HK-2 (cell line): ENCODE data around the gene ALPK1.
"Not testable (repeated sequence)": the region's sequence is repeated elsewhere in the genome, so short reads cannot be mapped to it uniquely, and the experiment has no call there.

Source experiments
- DNase-seq: peaks from one replicate; pipeline ENCODE4 v3.0.0-alpha.2; 2018; ENCODE audit not compliant: unreplicated experiment

Gene ALPK1

DNA sequence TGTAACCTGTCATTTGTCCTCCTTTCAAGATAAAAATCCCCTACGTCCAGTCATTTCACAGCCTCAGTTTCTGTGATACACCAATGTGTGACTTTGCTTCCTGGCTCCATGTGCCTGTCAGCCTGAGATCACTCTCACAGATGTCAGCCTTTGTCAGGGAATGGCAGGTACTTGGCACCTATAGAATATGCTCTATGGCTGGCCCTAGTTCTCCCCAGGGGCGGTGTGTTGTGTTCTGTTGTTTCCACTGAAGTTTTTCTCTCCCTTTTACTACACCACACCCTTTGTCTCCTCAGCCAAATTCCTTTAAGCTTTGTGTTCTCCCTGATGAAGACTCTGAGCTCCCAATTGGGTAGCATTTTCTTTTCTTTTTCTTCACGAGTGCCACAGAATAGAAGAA lies 81.7 kb downstream of the ALPK1 start:
- DNase-seq: no peak

DNA sequence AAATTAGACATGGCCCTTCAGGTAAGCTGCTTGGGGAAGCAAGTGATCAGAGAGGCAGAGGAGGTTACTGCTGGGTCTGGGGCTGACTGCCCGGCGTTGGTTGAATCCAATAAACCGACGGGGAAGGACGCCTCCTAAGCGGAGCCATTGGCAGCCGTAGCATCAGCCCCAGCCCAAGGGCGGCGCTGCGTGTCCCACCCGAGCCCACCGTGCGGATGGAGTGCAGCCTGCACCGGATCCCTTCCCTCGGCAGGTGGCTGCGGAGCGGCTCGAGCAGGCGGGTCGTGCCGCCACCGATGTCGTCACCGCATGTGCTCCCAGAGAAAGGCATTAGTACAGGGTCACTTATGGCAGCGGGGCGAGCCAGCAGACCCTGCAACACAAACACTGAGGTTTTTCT lies 82.1 kb downstream of the ALPK1 start:
- no peak for DNase-seq

DNA sequence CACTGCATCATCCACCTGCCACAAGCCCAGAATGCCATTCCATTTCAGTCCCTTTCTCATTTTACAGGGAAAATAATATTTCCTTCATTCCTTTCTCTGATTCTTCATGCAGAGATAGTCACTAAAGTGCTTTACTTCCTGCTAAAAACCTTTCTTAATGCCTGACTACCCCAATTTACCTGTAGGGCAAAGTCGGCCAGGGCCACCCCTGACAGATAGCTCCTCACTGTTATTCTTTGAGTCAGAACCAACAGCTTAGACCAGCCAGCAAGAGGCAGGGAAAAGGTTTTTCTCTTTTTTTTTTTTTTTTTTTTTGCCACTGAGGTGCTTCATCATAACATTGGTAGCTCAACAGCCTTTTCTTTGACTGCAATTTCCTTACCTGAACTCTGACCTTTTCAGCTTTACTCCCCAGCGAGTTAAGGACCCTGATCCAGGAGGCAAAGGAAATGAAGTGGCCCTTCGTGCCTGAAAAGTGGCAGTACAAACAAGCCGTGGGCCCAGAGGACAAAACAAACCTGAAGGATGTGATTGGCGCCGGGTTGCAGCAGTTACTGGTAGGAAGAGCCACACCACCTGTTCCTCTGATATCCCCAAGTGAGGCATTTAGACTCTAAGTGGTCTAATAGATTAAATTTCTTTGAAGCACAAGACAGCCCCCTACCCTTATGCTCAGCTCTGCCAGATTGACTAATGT lies 85.0 kb downstream of the ALPK1 start:
- DNase-seq: no peak

DNA sequence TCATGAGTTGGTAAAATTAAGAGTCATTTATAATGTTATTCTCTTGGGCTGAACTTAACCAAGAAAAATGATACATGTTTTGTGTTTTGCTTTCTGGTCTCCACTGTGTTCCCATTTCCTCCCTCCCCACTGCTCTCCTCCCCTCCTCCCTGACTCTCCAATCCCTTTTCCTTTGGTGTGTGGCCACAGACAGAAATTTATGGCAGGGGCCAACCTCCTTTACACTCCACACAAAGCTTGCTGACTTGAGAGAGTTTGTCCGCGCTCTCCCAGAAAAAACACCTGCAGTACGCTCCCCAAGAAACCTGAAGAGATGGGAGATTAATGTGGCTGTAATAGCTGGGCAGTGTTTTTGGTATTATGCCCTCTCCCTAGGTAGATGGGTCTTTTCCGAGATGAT lies 88.9 kb downstream of the ALPK1 start:
- no peak for DNase-seq

DNA sequence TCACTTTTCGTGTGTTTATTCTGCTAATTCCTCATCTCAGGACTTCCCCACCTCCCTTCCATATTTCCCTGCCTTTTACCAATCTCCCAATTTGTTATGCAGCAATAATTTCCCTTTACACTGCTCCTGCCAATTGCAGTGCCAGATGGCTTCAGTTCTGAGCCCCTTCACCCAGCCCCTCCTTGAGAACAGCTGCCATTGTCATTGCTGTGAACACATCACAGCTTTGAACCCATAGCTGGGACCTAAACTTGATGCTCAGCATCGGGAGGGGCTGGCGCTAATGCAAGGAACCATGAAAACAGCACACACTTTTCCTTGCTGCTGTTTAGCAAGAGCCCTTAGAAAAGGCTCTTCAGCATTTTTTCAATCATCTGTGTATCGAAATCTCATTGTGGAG lies 104.9 kb downstream of the ALPK1 start:
- no peak for DNase-seq

DNA sequence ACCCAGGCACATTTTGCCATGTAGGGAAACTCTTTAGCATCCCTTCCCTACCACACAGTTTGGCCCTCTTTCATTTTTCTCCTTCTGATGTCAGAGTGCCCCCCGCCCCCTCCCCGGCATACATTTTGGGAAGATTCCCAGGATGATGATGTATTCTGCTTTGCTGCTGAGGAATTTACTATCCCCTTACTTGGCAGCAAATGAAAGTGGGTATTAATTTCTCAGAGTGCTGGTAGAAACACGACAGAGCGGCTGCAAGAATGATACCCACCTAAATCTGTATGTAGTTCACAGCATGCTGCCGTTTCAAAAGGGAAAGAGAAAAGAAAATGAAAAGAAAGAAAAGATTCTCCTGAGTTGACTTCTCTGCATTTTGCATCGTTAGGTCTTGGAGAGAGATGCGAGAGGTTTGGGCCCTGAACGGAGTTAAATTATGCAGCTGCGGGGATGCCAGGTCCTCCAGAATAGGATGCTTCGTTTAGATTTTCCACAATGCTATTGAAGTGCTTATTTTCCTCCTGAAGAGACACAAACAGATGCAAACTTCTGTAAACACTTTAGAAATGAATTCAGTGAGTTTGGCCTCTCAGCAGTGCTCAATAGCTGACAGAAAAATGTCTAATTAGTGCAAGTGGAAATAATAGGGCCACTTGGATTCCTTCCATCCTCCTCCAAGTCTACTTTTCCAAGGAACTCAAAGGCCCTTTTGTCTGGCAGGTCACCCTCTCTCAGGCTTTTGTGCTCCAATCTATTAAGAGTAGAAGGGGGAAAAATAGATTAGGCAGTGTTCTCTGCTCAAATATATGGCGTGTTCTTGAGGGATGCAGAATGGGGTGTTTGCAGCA lies 106.2 kb downstream of the ALPK1 start:
- DNase-seq: no peak

DNA sequence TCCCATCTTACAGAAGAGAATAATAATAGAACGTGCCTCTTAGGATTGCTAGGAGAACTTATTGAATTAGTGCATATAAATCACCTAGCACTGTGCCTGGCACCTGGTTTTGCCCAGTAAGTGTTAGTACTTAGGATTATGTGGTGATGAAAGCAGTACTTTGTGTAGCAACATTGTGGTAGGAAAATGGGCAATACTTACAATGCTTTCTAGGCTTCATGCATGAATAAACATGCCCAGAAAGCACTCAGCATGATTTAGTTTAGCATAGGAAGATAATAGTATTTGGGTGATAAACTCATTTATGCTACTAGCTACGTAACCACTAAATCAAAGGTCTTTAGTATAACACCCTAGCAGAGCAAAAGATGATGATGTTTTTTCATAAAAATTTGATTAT lies 113.2 kb downstream of the ALPK1 start:
- DNase-seq: no peak

DNA sequence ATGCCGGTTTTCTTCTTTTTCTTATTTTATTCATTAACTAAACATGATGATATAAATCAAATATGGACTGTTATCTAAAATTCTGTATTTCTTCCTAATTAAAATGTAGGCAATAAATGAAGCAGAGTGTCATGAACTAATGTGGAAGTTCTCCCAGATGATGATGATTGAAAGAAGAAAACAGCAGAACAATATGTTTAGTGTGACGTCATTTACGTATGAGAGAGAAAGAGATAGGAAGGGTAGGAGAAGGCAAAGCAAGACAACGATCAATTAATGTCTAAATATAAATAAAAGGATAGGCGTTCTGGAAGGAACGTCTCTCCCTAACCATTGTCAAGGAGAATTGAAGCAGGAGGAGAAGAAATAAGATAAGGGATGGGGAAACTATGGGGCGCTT lies 113.6 kb downstream of the ALPK1 start:
- no peak for DNase-seq

DNA sequence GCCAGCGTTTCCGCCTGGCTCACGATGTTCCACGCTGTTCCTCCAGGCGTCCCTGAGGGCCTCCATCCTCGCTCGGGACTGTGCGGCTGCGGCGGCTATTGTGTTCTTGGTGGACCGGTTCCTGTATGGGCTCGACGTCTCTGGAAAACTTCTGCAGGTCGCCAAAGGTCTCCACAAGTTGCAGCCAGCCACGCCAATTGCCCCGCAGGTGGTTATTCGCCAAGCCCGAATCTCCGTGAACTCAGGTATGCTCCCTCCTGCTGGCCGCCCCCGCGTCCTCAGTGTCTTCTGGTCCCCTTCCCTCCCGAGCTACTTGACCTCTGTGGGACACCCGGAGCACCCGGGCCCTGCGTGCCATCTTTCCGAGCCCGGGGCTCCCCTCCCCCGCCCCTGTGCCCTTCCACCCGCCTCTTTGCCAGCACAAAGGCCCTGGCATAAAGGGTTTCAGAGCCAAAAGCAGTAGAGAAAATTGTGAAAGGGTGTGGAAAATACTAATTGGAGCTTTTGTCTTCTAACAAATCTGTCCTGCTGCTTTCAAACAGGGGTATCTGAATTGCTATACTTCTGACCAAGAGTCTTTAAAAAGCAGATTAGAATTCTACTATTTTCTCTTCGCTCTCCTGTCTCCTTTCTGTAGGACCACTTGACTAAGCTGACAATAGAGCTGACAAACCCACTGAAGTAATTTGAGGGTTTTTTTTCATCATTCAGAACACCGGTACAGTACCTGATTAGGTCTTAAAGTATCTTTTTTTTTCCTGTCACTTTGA lies 114.8 kb downstream of the ALPK1 start:
- no peak for DNase-seq

DNA sequence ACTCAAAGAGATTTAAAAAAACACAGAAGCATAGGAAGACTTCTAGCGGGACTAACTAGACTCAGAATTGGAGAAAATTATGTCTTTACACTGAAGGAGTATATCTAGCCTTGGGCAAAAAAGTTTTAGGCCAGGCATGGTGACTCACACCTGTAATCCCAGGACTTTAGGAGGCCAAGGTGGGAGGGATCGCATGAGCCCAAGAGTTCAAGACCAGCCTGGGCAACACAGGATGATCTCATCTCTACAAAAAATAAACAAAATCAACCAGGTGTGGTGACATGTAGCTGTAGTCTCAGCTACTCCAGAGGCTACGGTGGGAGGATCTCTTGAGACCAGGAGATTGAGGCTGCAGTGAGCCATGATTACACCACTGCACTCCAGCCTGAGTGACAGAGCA lies 119.3 kb downstream of the ALPK1 start:
- DNase-seq: no peak

DNA sequence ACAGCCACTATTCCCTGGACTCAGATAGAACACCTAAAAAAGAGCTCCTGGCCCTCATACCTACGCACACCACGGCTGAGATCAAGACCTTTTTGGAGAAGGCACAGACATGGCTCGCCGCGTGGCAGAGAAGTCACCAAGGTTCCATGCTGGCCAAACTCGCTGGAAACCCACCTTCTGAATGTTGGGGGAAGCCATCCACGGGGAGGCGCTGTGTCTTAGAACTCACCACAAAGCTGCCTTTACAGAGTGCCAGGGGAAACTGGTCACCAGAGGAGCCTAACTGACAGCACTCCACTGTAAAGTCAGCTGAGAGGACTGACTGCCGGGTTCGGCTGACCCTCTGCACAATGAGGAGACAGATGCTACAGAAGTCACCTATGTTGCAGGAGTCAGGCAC lies 120.9 kb downstream of the ALPK1 start:
- no peak for DNase-seq

DNA sequence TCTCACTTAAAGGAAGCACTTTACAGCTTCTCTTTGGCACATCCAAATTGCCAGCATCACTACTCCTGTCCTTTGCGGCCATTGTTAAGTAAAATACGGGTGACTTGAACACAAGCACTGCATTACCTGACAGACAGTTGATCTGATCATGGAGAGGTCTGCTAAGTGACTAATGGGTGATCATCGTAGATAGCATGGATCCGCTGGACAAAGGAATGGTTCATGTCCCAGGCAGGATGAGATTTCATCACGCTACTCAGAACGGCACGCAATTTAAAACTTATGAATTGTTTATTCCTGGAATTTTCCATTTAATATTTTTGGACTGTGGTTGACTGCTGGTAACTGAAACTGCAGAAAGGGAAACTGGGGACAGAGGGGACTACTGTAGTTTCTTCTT lies 124.7 kb downstream of the ALPK1 start:
- no peak for DNase-seq

DNA sequence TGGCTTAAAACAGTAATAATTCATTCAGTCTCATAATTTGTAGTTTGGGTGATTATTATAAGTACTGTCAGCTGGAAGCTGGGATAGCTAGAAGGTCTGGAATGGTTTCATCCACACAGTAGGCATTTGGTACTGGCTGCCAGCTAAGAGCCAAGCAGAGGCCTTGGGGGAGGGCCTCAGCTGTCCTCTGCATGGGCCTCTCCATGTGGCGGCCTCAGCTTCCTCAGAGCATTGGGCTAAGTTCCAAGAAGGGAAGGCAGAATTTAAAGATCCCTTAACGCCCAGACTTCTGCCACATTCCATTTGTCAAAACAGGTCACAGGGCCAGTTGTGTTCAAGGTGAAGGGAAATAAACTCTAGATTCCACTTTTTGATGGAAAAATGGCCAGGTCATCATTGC lies 125.5 kb downstream of the ALPK1 start:
- DNase-seq: no peak

DNA sequence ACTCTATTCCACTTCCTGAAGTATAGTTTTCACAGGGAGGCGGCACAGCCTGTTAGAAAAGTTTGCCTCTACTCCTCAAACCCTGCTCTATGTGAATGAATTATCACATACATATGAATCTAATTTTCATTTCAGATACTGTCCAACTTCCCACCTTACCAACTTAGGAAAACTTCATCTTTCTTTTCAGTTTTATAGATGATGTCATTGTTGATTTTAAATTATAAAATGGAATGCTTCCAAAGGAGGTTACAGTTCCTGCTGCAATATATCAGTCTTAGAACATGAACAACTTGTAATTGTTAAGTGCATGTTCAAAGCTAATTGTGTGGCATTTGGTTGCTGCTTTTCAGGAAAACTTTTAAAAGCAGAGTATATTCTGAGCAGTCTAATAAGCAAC lies 126.4 kb downstream of the ALPK1 start:
- no peak for DNase-seq

DNA sequence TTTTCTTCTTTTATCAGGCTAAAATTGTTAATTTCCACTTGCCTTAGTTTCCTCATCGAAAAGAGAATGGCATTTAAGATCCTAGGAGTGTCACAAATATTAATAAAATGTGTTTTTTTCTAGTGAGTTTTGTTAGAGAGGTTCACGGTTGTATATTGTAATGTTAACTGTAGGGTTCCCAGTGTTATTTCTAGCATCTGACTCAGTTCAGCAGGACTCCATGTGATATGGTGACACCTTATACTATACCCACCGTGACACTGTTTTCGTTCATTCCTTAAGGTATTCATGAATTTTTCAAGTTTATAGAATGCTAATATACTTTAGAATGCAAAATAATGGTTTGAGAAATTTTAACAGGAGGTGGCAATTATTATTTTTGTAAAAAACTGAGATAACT lies 128.7 kb downstream of the ALPK1 start:
- DNase-seq: no peak

DNA sequence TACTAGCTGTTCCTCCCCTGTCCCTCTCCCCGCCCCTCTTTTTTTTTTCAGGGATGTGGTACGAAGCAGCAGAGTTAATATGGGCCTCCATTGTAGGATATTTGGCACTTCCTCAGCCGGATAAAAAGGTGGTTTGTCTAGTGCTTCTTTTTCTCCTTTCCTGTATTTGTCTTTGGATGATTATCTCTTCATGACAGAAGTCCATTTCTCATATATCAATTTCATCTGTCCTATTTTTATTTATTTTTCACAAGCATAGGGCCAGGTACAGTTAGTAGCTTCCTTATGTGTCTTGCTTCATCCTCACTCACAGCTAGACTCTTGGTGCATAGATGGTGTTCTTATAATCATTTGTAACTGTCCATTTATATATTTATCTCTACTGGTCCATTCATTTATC lies 129.2 kb downstream of the ALPK1 start:
- DNase-seq: no peak

DNA sequence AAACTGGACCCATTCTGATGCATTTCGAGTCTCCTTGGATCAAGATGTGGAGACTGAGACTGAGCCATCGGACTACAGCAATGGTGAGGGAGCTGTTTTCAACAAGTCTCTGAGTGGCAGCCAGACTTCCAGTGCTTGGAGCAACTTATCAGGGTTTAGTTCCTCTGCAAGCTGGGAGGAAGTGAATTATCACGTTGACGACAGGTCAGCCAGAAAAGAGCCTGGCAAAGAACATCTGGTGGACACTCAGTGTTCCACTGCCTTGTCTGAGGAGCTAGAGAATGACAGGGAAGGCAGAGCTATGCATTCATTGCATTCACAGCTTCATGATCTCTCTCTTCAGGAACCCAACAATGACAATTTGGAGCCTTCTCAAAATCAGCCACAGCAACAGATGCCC lies 134.0 kb downstream of the ALPK1 start:
- no peak for DNase-seq

DNA sequence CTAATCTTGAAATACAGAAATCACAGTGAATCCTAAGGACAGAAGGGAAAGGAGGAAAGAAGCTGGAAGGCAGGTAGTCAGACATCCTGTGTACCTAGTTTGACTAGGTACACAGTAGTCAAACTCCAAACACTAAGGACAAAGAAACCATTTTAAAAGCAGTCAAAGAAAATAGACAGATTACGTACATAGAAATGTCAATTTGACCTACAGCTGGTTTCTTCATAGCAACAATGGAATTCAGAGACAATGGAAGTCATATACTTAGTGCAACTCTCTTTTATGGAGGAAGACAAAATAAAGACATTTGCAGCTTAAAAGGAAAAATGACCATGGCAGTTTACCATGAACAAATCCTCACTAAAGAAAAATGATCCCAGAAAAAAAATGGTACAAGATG lies 139.8 kb downstream of the ALPK1 start:
- no peak for DNase-seq

DNA sequence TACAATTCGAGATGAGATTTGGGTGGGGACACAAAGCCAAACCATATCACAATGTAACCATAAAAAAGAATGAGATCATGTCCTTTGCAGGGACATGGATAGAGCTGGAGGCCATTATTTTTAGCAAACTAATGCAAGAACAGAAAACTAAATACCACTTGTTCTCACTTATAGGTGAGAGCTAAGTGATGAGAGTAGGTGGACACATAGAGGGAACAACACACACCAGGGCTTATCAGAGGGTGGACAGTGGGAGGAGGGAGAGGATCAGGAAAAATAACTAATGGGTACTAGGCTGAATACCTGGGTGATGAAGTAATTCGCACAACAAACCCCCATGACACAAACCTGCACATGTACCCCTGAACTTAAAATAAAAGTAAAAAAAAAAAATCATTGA lies 145.1 kb downstream of the ALPK1 start:
- DNase-seq: not testable (repeated sequence)

DNA sequence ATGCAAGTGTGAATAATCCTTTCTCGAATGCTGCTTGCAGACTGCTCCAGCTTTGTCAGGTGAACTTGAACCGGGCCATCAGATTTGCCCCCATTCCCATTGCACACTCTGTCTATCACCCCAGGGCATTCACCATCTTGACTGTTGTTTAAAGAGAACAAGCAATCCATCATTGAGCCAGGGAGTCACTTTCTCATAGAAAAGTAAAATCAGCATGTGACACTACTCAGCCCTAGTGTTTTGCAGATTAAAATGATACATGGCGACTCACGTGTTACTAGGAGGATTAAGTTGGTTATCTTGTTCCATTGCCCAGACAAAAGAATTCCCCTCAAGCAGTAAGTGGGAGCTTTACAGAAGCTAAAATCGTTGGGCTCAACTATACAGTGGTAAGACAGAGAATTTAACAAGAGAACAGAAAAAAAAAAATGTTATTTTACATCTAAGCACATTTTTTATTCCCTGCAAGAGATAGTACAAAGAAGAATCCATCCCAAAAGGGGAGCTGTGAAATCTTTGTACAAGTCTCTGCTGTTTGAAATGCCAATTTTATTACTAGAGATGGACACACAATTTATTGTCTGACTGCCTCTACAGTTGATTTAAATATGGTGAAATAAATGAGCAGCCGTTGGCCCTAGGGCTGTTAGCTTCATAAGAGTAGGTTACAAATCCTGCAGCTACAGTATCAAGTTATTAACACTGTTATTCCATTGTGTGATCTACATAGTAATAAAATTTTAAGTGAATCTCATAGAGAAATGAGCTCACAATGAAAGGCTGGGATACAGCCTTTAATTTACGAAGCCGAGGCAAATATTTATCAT lies 151.3 kb downstream of the ALPK1 start:
- no peak for DNase-seq

DNA sequence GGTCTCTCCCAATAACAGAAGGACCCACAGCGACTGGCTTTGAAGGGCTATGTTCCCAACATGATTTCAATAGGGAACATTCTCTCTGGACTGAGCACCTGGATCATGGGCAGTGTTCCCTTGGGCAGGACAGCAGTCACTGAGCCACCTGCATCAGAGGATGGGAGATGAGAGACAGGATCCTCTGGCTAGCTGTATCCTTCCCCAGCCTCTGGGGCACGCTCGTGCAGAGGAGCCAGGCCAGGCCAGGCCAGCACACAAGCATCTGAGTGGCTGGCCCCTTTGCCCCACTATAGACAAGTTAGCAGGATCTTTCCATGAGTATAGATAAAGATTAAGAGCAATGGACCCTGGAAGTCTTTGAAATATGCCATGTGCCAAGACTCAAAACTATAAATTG lies 152.5 kb downstream of the ALPK1 start:
- DNase-seq: no peak

DNA sequence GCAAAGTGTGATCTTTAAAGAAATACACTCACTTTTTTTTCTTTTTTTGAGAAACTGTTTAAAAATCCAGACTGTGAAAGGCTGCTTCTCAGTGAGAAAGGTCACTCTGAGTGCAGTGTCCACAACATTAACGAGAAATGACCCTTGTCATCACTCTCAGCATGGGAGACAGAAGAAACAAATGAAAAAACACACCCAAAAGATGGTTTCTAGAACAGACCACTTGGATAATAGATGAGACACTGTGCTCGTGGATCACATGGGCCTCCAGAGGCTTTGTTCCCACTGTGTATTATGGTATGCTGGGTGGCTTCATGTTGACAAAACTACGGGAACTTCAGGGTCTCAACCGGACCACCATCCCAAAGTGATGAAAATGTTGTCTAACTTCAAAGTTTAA lies 153.9 kb downstream of the ALPK1 start:
- DNase-seq: no peak
